Stimulated activated CD4-positive, alpha-beta T cell treated with anti-CD3 and anti-CD28 coated beads, Interleukin-2, amount 100 ng/mL, for 4 hours (primary cell): ENCODE results near the gene NXPE2.
"Not testable (repeated sequence)": the region's sequence is repeated elsewhere in the genome, so short reads cannot be mapped to it uniquely, and the experiment has no call there.

Source experiments
- DNase-seq: peaks from one replicate; pipeline ENCODE4 v3.0.0-alpha.2; 2020; ENCODE audit warnings: low read depth

The NXPE2 gene

DNA sequence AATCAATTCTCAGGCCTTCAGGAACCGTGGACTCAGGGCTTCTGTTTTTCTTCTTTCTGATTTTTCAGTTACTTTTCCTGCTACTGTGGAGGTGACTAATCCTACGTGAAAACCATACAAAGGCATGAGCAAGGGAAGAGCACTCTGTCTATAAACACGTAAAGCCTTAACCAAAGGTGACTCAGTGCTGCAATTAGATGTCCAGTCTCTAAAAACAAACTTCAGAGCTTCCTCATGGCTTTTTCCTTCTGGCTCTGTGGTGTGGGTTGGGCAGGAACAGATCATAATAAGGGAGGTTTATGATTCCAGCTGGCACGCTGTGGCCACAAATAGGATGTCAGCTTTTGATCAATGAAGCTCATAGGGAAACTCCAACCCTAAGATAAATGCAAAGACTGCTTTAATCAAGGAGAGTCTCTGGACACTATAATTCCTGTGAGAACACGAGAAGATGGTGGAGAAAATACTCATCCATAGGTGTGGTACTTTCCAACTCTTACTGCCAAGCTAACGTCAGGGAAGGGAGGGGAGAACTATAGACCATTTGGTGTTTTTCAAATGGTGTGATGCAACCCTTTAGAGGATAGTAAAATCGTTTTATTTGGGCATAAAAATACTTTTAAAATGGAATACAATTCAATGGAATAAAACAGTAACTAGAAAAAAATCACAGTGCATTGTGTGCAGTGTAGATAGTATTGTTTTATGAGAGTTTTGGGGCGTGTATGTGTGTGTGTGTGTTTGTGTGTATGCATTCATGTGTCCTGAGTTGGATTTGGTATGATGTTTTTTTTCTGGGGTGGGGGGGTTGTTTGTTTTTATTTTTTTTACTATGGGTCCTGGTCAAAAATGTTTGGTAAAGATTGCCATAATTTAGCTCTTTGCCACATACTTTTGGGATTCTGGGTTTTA, at the start of gene NXPE2:
Gene NXPE2 (plus strand): TSS at position 403 of the 912 bp plus-strand sequence. CDS start 49 bp downstream, at position 452.
- no peak for DNase-seq

DNA sequence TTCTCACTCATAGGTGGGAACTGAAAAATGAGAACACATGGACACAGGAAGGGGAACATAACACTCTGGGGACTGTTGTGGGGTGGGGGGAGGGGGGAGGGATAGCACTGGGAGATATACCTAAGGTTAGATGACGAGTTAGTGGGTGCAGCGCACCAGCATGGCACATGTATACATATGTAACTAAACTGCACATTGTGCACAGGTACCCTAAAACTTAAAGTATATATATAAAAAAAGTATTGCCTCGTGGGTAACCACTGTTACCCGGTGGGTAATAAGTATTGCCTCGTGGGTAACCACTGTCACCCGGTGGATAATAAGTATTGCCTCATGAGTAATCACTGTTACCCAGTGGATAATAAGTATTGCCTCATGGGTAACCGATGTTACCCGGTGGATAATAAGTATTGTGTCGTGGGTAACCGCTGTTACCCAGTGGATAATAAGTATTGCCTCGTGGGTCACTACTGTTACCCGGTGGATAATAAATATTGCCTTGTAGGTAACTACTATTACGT, 46.8 kb upstream of the NXPE2 start:
- DNase-seq = not testable (repeated sequence)

DNA sequence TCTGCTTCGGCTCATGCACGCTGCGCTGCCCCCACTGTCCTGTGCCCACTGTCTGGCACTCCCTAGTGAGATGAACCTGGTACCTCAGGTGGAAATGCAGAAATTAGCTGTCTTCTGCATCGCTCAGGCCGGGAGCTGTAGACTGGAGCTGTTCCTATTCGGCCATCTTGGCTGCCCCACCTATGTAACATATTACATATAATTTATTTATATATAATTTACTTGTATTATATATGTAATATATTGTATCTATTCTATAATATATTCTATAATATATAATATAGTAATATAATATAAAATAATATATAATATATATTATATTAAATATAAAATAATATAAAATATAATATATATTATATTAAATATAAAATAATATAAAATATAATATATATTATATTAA, 38.9 kb upstream of the NXPE2 start:
- not testable (repeated sequence) for DNase-seq

DNA sequence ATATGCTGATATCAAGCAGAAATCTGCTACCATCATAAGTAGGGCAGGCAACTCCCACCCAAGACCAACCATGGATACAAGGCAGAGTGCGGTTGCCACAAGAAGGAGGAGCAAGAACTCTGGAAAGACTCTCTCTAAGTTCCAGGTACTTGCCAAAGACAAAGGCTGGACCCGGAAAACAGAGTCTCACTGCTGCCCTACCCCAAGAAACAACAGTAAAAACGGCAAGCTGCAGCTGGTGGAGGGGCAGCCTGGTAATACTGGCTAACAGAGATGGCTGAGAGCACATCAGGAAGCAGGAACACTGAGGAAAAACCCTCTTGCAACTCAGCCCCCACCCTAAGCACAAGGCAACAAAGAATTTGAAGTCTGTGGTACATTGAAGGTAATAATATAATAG, 27.7 kb upstream of the NXPE2 start:
- no peak for DNase-seq

DNA sequence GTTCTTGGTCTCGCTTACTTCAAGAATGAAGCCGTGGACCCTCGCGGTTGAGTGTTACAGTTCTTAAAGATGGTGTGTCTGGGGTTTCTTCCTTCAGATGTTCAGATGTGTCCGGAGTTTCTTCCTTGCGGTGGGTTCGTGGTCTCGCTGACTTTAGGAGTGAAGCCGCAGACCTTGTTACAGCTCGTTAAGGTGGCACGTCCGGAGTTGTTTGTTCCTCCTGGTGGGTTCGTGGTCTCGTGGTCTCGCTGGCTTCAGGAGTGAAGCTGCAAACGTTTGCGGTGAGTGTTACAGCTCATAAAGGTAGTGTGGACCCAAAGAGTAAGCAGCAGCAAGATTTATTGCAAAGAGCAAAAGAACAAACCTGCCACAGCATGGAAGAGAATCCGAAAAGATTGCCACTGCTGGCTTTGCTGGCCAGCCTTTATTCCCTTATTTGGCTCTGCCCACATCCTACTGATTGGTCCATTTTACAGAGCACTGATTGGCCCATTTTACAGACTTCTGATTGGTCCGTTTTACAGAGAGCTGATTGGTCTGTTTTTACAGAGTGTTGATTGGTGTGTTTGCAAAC, 27.1 kb upstream of the NXPE2 start:
- DNase-seq = no peak

DNA sequence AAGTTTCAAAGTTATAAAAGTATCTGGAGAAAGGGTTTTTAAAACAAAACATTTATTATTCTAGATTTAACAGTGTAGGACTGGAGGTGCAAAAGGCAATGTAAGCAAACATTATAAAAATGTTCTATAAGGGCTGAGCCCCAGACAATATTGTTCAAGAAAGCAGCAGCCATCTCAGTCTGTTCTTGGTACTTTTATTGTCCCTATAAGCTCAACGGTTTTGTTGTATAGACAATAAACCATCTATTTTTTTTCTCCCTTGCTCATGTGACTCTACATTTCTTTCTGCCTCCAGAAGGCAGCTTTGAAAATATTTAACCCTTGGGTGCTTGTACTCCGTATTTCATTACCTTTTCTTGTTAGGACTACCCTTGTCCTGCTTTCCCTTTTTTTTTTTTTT, 25.2 kb upstream of the NXPE2 start:
- DNase-seq = no peak

DNA sequence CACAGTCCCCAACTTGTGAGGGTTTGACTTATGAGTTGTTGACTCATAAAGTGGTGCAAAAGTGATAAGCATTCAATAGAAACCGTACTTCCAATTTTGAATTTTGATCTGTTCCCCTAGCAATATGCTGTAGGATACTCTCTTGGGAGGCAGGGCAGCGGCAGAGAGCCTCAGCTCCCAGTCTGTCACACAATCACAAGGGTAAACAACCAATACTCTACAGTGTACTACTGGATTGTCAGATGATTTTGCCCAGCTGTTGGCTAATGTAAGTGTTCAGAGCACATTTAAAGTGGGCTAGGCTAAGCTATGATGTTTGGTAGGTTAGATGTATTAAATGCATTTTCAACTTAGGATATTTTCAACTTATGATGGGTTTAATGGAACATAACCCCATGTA, 13.7 kb upstream of the NXPE2 start:
- DNase-seq = no peak

DNA sequence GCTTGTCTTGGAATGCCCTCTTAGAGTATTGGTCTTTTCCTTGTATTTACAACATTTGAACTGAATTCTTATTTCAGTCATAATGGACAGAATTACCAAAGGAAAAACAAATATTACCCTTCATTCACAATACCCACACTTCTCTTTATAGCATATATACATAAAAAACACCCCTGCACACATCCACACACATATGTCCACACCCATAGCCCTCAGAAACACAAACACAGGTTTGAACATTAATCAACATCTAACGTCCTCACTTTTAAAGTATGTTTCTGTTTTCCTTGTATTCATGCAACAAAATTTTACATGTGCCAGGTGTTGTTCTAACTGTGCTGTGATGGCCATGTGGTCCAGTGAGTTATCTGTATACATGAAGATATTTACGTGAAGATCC, 11.6 kb upstream of the NXPE2 start:
- DNase-seq = no peak

DNA sequence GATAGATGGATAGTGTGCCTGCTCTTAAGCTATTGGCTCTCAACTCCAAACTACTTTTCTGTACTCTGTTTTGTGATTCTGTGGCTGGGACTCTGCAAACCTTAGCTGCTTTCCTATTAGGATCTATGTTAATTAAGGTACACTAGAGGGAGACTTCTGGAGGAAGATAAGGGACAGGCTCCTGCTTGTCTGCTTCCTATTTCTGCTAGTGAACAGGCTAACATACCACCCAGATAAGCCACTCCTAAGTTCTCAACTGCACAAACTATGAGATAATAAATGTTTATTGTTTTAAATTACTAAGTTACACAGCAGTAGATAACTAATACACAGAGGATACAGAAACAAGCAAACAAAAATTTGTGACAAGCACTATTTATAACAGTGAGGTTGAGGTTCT, 10.2 kb upstream of the NXPE2 start:
- no peak for DNase-seq

DNA sequence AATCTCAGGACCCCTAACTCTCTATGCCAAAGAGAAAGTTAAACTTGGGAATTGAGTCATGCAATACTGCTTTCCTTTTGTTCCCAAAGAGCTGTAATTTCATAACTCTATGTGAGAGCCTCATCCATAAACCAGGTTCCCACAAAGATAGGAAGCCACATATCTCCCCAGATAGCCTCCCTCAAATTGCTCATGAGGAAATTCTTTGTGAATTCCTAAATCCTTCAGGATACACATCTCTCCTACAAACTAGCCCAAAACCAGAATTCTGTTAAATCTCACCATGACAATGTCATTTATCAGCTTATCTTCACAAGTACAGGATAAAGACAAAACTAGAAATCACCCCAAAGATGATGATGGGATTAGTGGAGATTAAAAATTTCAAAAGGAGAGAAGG, 4.7 kb upstream of the NXPE2 start:
- DNase-seq = no peak

DNA sequence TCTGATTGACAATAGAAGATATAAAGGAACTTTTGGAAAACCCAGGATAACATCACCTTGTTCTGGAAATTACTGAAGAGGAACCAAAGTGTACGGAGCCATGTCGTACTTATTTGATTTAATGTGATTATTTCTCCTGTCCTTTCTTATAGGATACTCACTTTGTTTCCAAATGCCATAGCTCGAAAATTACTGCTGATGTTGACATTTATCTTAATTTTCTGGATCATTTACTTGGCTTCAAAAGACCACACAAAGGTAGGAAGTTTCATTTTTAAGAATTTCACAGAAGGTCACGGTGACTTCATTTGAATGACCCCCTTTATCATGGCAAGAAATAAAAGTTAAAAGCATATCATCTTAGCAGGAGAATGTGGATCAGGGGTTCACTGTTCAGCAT, 1.2 kb downstream of the NXPE2 start:
- DNase-seq = no peak

DNA sequence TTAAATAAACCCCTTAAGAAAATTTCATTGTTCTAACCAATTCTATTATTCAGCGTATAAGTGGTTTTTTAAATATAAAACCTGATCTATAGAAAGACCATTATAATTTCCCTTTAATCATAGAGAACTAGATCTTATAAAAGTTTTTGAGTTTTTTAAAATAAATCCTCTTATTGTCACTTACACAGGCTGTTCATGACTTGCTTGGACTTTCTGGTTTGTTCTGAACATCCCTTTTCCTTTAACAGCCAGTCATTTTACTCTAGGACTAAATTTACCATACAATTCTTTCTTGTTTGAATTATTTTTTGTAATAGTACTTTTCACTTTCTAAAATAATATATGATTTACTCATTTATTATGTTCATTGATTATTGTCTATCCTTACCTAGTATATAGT, 4.7 kb downstream of the NXPE2 start:
- DNase-seq = no peak

DNA sequence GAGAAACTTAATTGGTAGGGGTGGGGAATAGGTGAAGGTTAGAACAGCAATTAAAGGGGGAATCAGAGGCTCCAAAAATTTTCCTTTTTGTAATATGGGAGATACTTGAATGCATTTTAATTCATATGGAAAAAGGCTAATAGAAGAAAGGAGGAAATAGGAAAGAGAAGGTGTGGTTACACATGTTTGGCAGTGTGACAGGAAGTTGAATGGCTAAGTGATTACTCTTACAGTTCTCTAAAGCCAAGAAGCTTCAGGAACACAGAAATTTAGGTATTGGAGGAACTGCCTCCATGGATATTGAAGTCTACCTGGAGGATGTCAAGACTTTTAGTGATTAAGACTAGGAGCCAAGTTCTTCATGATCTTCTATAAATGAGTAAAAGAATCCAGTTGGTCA, 6.3 kb downstream of the NXPE2 start:
- no peak for DNase-seq

DNA sequence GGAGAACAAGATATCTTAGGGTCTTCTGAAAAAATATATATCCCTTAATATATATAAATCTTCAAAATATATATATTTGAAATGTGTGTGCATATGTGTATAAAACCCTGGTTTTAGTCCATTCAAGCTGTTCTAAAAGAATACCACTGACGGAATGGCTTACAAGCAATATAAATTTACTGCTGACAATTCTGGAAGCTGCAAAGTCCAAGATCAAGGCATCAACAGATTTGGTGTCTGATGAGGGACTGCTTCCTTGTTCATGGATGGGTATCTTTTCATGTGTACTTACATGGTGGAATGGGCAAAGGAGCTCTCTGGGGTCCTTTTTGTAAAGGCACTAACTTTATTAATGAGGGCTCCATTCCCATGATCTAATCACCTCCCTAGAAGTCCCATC, 6.8 kb downstream of the NXPE2 start:
- no peak for DNase-seq

DNA sequence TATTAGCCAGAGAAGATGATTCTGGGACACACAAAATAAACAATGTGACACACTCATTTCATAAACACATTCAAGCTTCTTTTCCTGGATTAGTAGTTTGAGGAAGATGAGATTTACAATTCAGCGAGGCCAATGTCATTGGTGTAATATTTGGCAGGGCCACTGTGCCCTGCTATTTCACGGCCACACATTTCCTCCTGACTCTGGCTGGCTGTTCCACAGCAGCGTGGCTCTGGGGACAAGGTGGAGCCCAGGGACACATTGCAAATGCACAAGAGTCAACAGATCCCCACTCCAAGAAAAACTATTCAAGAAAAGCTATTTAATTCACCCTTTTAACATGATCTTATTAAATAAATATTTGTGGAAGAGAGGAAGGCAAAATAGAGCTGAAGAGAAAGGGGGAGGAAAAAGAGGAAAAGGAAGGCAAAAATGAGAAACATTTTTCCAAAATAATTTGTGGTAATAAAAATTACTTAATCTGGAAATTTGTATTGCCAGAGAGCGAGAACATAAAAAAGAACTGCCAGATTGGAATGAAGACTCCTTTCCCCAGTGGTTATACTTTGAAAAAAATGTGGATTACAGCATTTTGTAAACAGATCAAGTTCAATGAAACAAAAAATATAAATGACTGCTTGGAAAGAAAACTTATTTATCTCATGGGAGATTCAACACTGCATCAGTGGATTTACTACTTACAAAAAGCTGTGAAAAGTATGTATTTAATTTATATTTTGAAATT, 27.1 kb downstream of the NXPE2 start:
- no peak for DNase-seq

DNA sequence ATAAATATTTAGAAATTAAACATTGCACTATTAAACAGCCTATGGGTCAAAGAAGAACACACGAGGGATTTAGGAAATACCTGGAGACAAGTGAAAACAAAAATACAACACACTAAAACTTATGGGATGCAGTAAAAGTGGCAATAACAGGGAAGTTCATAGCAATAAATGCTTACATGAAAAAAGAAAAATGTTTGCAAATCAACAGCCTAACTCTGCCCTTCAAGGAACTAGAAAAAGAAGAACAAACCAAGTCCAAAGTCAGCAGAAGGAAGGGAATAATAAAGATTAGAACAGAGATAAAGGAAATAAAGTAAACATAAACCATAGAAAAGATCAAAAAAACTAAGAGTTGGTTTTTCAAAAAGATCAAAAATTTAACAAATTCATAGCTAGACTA, 31.6 kb downstream of the NXPE2 start:
- DNase-seq = no peak

DNA sequence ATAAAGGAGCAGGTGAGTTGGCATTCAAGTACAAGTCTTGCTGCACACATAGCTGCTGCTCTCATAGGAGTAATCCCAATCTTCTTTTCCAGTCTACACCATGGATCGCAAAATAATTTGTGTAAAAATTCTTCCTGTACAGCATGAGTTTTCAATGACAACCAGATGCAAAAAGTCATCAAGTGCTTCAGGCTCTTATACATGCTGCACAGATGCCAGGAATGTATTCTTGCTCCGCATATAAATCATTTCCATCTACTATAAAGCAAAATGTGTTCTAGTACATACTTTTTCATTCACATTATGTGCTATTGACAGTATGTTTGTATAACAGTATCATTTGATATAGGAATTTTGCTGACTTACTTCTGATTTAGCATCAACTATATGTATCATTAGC, 35.4 kb downstream of the NXPE2 start:
- no peak for DNase-seq

DNA sequence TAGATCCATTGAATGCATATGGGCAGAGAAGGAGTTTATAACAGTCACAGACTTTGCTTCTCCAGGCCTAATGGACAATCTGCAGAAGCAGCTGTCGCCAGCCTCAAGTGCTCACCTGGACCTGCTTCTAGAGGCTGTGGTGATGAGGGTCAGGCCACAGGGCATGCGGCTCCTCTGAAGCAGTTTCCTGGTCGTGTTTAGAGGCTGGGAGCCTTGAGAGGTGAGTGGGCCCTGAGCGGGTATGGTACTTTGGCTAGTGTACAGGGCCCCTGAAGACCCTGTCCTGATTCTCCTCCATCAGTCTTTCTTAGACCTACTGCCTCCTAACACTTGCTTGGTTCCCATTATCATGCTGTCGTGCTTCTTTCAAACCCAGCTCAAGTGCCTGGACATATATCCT, 41.2 kb downstream of the NXPE2 start:
- no peak for DNase-seq

DNA sequence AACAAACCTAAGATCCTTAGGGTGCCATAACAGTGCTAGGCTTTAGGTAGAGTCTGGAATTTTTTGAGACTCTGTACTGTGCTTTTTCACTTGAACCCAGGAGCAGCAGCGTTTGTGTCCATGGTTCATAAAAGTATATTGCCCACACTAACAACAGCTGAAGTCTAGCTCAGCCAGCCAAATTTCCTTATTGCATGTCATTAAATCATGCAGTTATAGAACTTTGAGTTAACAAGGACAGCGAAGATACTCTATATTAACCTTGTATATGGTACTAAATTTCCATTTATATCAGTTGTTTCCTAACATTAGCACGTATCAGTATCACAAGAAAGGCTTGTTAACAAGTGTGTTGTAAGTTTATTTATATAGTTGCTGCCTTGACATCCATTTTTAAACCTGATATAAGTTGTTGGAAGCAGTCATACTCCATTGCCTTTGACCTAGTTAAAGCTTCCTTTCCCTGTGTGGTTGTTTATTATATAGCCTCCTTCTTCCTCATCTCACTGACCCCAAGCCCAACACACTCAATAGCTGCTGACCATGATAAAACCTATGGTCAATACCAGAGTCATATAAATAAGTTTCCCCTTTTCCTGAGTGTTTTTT, 46.7 kb downstream of the NXPE2 start:
- DNase-seq = no peak

DNA sequence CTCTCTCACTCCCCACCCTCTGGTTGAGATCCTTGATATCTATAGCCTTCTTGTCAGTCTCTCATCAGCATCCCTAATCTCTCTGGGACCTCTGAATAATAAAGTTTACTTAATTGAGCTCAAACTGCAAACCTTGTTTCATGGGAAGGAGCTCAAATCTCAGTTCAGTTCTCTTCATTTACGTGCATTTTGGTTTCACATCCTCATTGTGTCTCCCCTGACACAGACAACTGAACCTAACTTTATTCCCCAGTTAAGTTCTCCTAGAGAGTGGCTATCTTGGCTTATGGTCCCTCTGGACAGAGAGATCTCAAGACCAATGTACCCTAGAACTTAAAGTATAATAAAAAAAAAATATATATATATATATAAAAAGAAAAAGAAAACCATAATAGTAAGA, 47.3 kb downstream of the NXPE2 start:
- no peak for DNase-seq

DNA sequence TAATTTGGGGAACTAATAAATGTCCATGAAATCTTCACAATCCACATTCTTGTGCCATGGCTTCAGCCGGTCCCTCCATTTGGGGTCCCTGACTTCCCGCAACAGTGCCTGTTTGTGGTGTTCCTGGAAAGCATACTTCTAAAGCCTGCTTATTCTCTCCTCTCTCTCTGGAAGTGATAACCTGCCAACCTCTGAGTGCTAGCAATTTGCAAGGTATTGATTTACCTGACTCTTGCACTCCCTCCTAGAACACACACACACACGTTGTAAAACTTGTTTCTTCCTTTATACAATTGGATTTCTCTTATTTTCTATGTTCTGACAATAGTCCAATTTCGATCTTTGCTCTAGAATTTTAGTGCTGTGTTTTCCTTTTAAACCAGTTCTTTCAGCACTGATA, 58.5 kb downstream of the NXPE2 start:
- DNase-seq = no peak

DNA sequence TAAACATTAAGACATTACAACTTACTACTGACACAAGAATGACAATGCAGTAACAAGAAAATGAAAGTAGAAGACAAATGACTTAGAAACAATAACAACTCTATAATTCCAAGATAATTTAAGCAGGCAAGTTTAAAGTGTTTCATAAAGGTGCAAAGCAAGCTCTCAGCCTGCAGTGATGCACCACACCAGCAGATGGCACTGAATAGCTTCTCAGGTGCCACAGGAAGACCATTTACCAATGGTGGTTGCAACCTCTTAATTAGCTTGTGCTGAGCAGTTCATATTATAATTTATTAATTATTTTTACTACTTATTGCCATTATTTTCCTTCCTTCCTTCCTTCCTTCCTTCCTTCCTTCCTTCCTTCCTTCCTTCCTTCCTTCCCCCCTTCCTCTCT, 60.6 kb downstream of the NXPE2 start:
- DNase-seq = no peak
